ENCODE measurements around the gene CDO1.

DNA sequence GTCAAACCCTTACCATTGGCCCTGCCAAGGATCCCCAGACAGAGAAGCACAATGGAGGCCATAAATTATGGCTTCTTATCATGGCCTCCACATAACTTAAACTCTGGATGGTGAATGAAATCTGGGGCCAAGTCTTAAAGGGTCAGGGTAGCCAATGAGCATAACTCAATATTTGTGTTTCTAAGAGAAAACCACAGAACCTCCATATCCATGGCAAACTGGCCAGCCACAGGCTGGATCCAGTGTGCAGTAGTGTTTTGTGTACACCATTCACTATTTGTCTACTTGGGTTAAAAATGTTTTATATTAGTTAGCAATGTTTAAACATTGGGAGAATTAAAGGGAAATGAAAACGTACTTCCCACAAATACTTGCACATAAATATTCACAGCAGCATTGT lies 60.8 kb downstream of the CDO1 start:
- TF ChIP-seq EP300 (IDR thresholded peaks at IDR 0.05; ENCODE audit: borderline replicate concordance): no peak
- no peak for TF ChIP-seq RAD21 (IDR thresholded peaks at IDR 0.05; ENCODE audit: low read depth)
- TF ChIP-seq NFIC (IDR thresholded peaks at IDR 0.05): no peak
- no peak for TF ChIP-seq CREB1 (IDR thresholded peaks at IDR 0.05; ENCODE audit: low read depth)
- no peak for TF ChIP-seq YY1 (IDR thresholded peaks at IDR 0.05; ENCODE audit: low read depth)
- no peak for TF ChIP-seq ZBTB7A (IDR thresholded peaks at IDR 0.05; ENCODE audit: low read depth)
- no peak for TF ChIP-seq EGR1 (IDR thresholded peaks at IDR 0.05)
- TF ChIP-seq, protein P1, sequence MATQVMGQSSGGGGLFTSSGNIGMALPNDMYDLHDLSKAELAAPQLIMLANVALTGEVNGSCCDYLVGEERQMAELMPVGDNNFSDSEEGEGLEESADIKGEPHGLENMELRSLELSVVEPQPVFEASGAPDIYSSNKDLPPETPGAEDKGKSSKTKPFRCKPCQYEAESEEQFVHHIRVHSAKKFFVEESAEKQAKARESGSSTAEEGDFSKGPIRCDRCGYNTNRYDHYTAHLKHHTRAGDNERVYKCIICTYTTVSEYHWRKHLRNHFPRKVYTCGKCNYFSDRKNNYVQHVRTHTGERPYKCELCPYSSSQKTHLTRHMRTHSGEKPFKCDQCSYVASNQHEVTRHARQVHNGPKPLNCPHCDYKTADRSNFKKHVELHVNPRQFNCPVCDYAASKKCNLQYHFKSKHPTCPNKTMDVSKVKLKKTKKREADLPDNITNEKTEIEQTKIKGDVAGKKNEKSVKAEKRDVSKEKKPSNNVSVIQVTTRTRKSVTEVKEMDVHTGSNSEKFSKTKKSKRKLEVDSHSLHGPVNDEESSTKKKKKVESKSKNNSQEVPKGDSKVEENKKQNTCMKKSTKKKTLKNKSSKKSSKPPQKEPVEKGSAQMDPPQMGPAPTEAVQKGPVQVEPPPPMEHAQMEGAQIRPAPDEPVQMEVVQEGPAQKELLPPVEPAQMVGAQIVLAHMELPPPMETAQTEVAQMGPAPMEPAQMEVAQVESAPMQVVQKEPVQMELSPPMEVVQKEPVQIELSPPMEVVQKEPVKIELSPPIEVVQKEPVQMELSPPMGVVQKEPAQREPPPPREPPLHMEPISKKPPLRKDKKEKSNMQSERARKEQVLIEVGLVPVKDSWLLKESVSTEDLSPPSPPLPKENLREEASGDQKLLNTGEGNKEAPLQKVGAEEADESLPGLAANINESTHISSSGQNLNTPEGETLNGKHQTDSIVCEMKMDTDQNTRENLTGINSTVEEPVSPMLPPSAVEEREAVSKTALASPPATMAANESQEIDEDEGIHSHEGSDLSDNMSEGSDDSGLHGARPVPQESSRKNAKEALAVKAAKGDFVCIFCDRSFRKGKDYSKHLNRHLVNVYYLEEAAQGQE (IDR thresholded peaks at IDR 0.05; ENCODE audit: low read depth): no peak
- TF ChIP-seq FOXM1 (IDR thresholded peaks at IDR 0.05; ENCODE audit: borderline replicate concordance, low read depth): no peak
- TF ChIP-seq, protein P2, sequence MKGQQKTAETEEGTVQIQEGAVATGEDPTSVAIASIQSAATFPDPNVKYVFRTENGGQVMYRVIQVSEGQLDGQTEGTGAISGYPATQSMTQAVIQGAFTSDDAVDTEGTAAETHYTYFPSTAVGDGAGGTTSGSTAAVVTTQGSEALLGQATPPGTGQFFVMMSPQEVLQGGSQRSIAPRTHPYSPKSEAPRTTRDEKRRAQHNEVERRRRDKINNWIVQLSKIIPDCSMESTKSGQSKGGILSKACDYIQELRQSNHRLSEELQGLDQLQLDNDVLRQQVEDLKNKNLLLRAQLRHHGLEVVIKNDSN (IDR thresholded peaks at IDR 0.05): no peak
- no peak for TF ChIP-seq CEBPB (IDR thresholded peaks at IDR 0.05)
- TF ChIP-seq, protein P3, sequence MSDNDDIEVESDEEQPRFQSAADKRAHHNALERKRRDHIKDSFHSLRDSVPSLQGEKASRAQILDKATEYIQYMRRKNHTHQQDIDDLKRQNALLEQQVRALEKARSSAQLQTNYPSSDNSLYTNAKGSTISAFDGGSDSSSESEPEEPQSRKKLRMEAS (IDR thresholded peaks at IDR 0.05): no peak
- TF ChIP-seq TEAD4 (IDR thresholded peaks at IDR 0.05): no peak
- no peak for TF ChIP-seq TAF1 (IDR thresholded peaks at IDR 0.05; ENCODE audit: low read depth)

Data from Ishikawa (cell line).